H1 (cell line): ENCODE results near the gene GNAQ. TPM values are rescaled to one million over a fixed set of nuclear protein-coding genes. Genes with fewer than 3 reads are reported as not detected.

Experiments
- CTBP2 ChIP-seq: IDR thresholded peaks from 2 replicates; pipeline ENCODE4 v1.7.0; 2011; ENCODE audit warnings: borderline replicate concordance, mild to moderate bottlenecking, moderate library complexity, mixed read lengths, low read length; ENCODE audit not compliant: insufficient read depth, insufficient read length
- GABPA ChIP-seq: IDR thresholded peaks from 2 replicates; pipeline ENCODE4 v1.6.1; 2011; ENCODE audit warnings: mild to moderate bottlenecking, low read length, moderate library complexity, borderline replicate concordance; ENCODE audit not compliant: insufficient read depth
- POLR2A ChIP-seq, 2 experiments: IDR thresholded peaks; 1 replicate in 1 of 2; 2 replicates in 1 of 2; pipeline ENCODE4 v1.6.1; 2011; ENCODE audit warnings: low read depth in 2 of 2, low read length in 2 of 2, mild to moderate bottlenecking in 2 of 2; ENCODE audit errors: control extremely low read depth in 1 of 2
- RAD21 ChIP-seq, 2 experiments: IDR thresholded peaks in 1 of 2; conservative IDR thresholded peaks in 1 of 2; 2 replicates each; pipeline ENCODE4 v1.6.1; 2011; ENCODE audit warnings: low read depth in 2 of 2, low read length in 2 of 2, improper control_type of control experiment in 1 of 2, inconsistent platforms in 1 of 2, mild to moderate bottlenecking in 1 of 2, moderate library complexity in 1 of 2
- SP1 ChIP-seq: IDR thresholded peaks from 2 replicates; pipeline ENCODE4 v1.6.1; 2011; ENCODE audit warnings: low read depth, low read length
- SRF ChIP-seq: IDR thresholded peaks from 2 replicates; pipeline ENCODE4 v1.6.1; 2011; ENCODE audit warnings: mild to moderate bottlenecking, low read depth, low read length, moderate library complexity
- TBP ChIP-seq: IDR thresholded peaks from 2 replicates; pipeline ENCODE4 v1.6.1; 2011; ENCODE audit warnings: low read depth, low read length, improper control_type of control experiment
- polyA plus RNA-seq, 7 experiments: library from polyadenylated mRNA; depleted of rRNA in 3 of 7; stranded (reverse) in 5 of 7; unstranded in 2 of 7; fragments of >200 nt in 5 of 7; fragments of 200-250 nt in 2 of 7; gene quantifications; 1 replicate in 5 of 7; 2 replicates in 1 of 7; 4 replicates in 1 of 7; pipeline versions ENCODE4 v1.2.1 to v1.2.3, GENCODE V29; 2011 to 2013; ENCODE audit warnings: missing spikeins in 2 of 7, mixed read lengths in 2 of 7
- total RNA-seq: library from RNA; stranded (reverse); fragmentation: NEBNext Ultra II Directional; extraction: Animal tissue kit (Norgen Biotek cat#: 25700); gene quantifications from 2 replicates; pipeline ENCODE4 v1.2.1, GENCODE V29; 2021
- TF ChIP-seq, protein P1 (sequence below), 3 experiments: IDR thresholded peaks; 1 replicate in 2 of 3; 2 replicates in 1 of 3; pipeline versions ENCODE4 v1.5.1 to v1.6.1; 2011; ENCODE audit warnings: low read length in 3 of 3, mild to moderate bottlenecking in 3 of 3, inconsistent platforms in 2 of 3, low read depth in 1 of 3, moderate library complexity in 1 of 3; ENCODE audit not compliant: insufficient read depth in 1 of 3; ENCODE audit errors: control extremely low read depth in 1 of 3
- TF ChIP-seq, protein P2 (sequence below): IDR thresholded peaks from 2 replicates; pipeline ENCODE4 v1.6.1; 2011; ENCODE audit warnings: low read length, improper control_type of control experiment

The GNAQ gene
- total and polyA plus RNA-seq, 2 of the 8 experiments (the other 6 are each of a cell fraction or from before 2014, with no cell fraction given), result 22.8 to 63.8 TPM

DNA sequence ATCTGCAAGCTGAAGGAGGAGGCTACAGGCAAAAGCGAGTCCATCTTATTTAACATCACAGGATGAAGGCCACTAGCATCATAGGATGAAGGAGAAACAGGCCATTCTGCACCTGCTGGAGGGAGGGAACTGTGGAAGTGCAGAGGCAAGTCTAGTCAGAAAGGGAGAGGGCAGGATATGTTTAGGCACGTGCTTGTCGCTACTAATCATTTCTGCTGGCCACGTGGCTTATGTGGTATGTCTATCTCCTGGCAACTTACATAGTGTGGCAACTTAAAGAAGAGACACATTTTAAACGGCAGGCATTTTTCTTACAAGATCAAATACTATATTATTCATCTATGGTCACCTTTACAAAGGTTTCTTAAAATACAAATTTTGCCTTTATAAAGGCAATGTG is 74.0 kb downstream of the GNAQ start (continued):
- TF ChIP-seq, protein P1, sequence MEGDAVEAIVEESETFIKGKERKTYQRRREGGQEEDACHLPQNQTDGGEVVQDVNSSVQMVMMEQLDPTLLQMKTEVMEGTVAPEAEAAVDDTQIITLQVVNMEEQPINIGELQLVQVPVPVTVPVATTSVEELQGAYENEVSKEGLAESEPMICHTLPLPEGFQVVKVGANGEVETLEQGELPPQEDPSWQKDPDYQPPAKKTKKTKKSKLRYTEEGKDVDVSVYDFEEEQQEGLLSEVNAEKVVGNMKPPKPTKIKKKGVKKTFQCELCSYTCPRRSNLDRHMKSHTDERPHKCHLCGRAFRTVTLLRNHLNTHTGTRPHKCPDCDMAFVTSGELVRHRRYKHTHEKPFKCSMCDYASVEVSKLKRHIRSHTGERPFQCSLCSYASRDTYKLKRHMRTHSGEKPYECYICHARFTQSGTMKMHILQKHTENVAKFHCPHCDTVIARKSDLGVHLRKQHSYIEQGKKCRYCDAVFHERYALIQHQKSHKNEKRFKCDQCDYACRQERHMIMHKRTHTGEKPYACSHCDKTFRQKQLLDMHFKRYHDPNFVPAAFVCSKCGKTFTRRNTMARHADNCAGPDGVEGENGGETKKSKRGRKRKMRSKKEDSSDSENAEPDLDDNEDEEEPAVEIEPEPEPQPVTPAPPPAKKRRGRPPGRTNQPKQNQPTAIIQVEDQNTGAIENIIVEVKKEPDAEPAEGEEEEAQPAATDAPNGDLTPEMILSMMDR (IDR thresholded peaks at IDR 0.05; ENCODE audit: control extremely low read depth in 1 of 3, insufficient read depth in 1 of 3, low read depth in 1 of 3, low read length in 3 of 3), result no peak
- TF ChIP-seq TBP (no peak), SP1 (no peak), POLR2A (IDR thresholded peaks at IDR 0.05; ENCODE audit: control extremely low read depth in 1 of 2, low read depth in 2 of 2, low read length in 2 of 2) (no peak), CTBP2 (no peak), RAD21 (IDR thresholded peaks at IDR 0.05 in 1 of 2, conservative IDR thresholded peaks at IDR 0.05 in 1 of 2; ENCODE audit: low read depth in 2 of 2, low read length in 2 of 2) (no peak), GABPA (no peak), SRF (no peak)
- TF ChIP-seq, protein P2, sequence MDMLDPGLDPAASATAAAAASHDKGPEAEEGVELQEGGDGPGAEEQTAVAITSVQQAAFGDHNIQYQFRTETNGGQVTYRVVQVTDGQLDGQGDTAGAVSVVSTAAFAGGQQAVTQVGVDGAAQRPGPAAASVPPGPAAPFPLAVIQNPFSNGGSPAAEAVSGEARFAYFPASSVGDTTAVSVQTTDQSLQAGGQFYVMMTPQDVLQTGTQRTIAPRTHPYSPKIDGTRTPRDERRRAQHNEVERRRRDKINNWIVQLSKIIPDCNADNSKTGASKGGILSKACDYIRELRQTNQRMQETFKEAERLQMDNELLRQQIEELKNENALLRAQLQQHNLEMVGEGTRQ, result no peak
